ENCODE results near the gene LINC01488.

DNA sequence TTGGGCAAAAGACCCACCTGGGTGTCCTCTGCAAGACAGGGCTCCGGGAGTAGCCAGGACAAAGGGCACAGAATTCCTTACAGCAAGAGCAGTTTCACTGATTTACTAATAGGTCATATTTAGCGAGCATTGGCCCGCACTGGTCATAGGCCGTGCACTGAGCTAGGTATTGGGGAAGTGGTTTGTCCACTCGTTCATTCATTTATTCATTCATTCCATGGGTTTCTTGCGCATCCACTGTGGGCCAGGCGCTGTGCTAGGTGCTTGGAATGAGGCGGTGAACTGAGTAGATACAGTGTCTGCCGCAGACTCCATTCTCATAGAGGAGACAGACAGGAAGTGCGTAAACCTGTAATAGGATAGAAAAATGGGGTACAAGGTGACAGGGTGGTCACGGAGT, 13.2 kb upstream of the LINC01488 start:
- no peak for TF ChIP-seq POLR2A (IDR thresholded peaks at IDR 0.05)
- TF ChIP-seq CTCF (IDR thresholded peaks at IDR 0.05), result no peak
- no peak for TF ChIP-seq EP300 (IDR thresholded peaks at IDR 0.05)

All from sigmoid colon (tissue), 4 donors.